Transverse colon (tissue), 4 donors: ENCODE results near the gene APC2. TPM values are rescaled to one million over a fixed set of nuclear protein-coding genes. Genes with fewer than 3 reads are reported as not detected.

Experiments
- DNase-seq: peaks from one replicate; pipeline ENCODE4 v3.0.0-alpha.2; 2019
- H3K27ac ChIP-seq, 4 donors: fragments of 200-600 bp; sonication (generic); 2 replicates each; pipeline ENCODE4 v1.5.1; 2016 to 2018; ENCODE audit warnings: inconsistent platforms in 4 of 4
- H3K27me3 ChIP-seq: fragments of 200-600 bp; sonication (generic); 2 replicates; pipeline ENCODE4 v1.5.1; 2017; ENCODE audit warnings: inconsistent platforms
- H3K36me3 ChIP-seq, 4 donors: fragments of 200-600 bp; sonication (generic); 2 replicates each; pipeline ENCODE4 v1.5.1; 2017 to 2019; ENCODE audit warnings: inconsistent platforms in 4 of 4
- H3K4me1 ChIP-seq, 4 donors: fragments of 200-600 bp; sonication (generic); 2 replicates each; pipeline ENCODE4 v1.5.1; 2017 to 2020; ENCODE audit warnings: inconsistent platforms in 4 of 4
- H3K4me3 ChIP-seq, 4 donors: fragments of 200-600 bp; sonication (generic); 1 replicate in 1 of 4; 2 replicates in 3 of 4; pipeline versions ENCODE4 v1.5.1 to v1.6.1; 2017 to 2019; ENCODE audit warnings: inconsistent platforms in 4 of 4
- H3K9me3 ChIP-seq, 2 donors: fragments of 200-600 bp; sonication (generic); 2 replicates each; pipeline ENCODE4 v1.5.1; 2017 to 2019; ENCODE audit warnings: inconsistent platforms in 2 of 2
- CTCF ChIP-seq, 5 experiments: fragments of 200-600 bp in 3 of 5; fragments of 450-650 bp in 2 of 5; sonication (generic) in 3 of 5; IDR thresholded peaks; 1 replicate in 2 of 5; 2 replicates in 3 of 5; pipeline ENCODE4 v1.5.1; 2016 to 2017; ENCODE audit warnings: antibody characterized with exemption in 5 of 5, inconsistent platforms in 3 of 5, mild to moderate bottlenecking in 2 of 5, moderate library complexity in 1 of 5
- EP300 ChIP-seq: sonication (generic); formaldehyde crosslinking; IDR thresholded peaks from one replicate; pipeline ENCODE4 v1.6.1; 2017; ENCODE audit warnings: antibody characterized with exemption, low read depth
- POLR2A ChIP-seq: fragments of 450-650 bp; IDR thresholded peaks from one replicate; pipeline ENCODE4 v1.6.1; 2016; ENCODE audit warnings: antibody characterized with exemption, mild to moderate bottlenecking, moderate library complexity
- POLR2AphosphoS5 ChIP-seq, 3 donors: sonication (generic); formaldehyde crosslinking; IDR thresholded peaks; one replicate each; pipeline ENCODE4 v1.6.1; 2016; ENCODE audit warnings: antibody characterized with exemption in 3 of 3
- WGBS, 2 donors: methylation state at CpG; one replicate each; pipeline ENCODE4 v1.1.5; 2018; ENCODE audit warnings: low coverage in 1 of 2; 5-methylcytosine and 5-hydroxymethylcytosine counted together
- in situ Hi-C, 4 donors: fragments of 200-750 bp; cut with MboI; loops; one replicate each; pipeline versions ENCODE4 v1.15.0 to v1.15.1; 2017; ENCODE audit warnings: low sequenced_read_pairs in 3 of 4, low pct_ligation_motif_present in 1 of 4, low pct_unique_long_range_greater_than_20kb in 1 of 4
- intact Hi-C: fragments of 100-400 bp; cut with DNase I; formaldehyde crosslinking; loops from one replicate; pipeline ENCODE4 v1.15.1; 2023; ENCODE audit warnings: low total_unique reads
- total RNA-seq, 4 donors: library from RNA; depleted of rRNA; stranded (reverse); fragments of >200 nt; gene quantifications; one replicate each; pipeline ENCODE4 v1.1.0, GENCODE V29; 2016

Gene APC2
- total RNA-seq, 4 donors from 2014 or later: under 0.01 to 6.0 (median 0.36) TPM

- Histone ChIP-seq H3K27me3 (peaks cover 22% of the 10 kb centered on the region), H3K4me1 (peaks cover 10 to 17% (median 15%) of the 10 kb centered on the region in 4 donors), H3K36me3 (no peaks in the 10 kb centered on the region), H3K27ac (peak within 1 kb of the TSS; percentile 74 to 89 (median 85)), H3K4me3 (peak within 1 kb of the TSS; percentile 29 to 59 (median 48)), H3K9me3 (no peaks in the 10 kb centered on the region)
- TF ChIP-seq CTCF (IDR thresholded peaks at IDR 0.05) (no peak), POLR2A (peak; percentile 15)
- 7% methylated on average over 29 of the region's 73 CpGs; no CpG with 5 or more reads in 1 of the 2 donors for WGBS, 2 donors
- in situ Hi-C loops (no loop called here), intact Hi-C loops (no loop called here)
- DNase-seq: no peak
Observed at GRCh38 chr19:1491114-1491848, 41.4 kb downstream of the APC2 start, which contains the start of gene REEP6. Gene REEP6, plus strand, starts transcription at chr19:1491181. Its CDS starts 89 bp downstream, at chr19:1491270.

- no peak for DNase-seq
- in situ Hi-C loops (no loop called here), intact Hi-C loops (no loop called here)
- TF ChIP-seq CTCF (IDR thresholded peaks at IDR 0.05): no peak
- TF ChIP-seq POLR2AphosphoS5 (IDR thresholded peaks at IDR 0.05): no peak
- Histone ChIP-seq H3K36me3 (no peaks in the 10 kb centered on the region), H3K4me3 (peak overlapping the region in 2 of 4 donors; percentile 40 to 52), H3K27ac (no peak overlapping the region), H3K4me1 (peaks cover 10 to 17% (median 15%) of the 10 kb centered on the region in 4 donors), H3K27me3 (peaks cover 27% of the 10 kb centered on the region), H3K9me3 (no peaks in the 10 kb centered on the region)
- WGBS, 2 donors: 37 to 54% methylated on average over 9 to 12 of the region's 12 CpGs
Observed at GRCh38 chr19:1491849-1492170, 41.9 kb downstream of the APC2 start.

GRCh38 chr19:1492474-1493006, 42.6 kb downstream of the APC2 start:
- 52 to 100% methylated on average over 1 to 10 of the region's 10 CpGs for WGBS, 2 donors
- Histone ChIP-seq H3K9me3 (no peaks in the 10 kb centered on the region), H3K36me3 (no peaks in the 10 kb centered on the region), H3K4me3 (no peak overlapping the region), H3K27me3 (peaks cover 34% of the 10 kb centered on the region), H3K4me1 (peaks cover 10 to 17% (median 15%) of the 10 kb centered on the region in 4 donors), H3K27ac (no peak overlapping the region)
- intact Hi-C loops: no loop called here
- TF ChIP-seq EP300: no peak
- no peak for TF ChIP-seq POLR2AphosphoS5 (IDR thresholded peaks at IDR 0.05)
- no peak for TF ChIP-seq CTCF (IDR thresholded peaks at IDR 0.05)
- TF ChIP-seq POLR2A: no peak
- DNase-seq: no peak
- in situ Hi-C loops: no loop called here

GRCh38 chr19:1494115-1494815, 44.3 kb downstream of the APC2 start:
- no peak overlapping the region for H3K4me3 ChIP-seq
- no peak for TF ChIP-seq POLR2AphosphoS5 (IDR thresholded peaks at IDR 0.05)
- no peak for TF ChIP-seq POLR2A
- no peak for TF ChIP-seq CTCF (IDR thresholded peaks at IDR 0.05)
- no peak for TF ChIP-seq EP300
- H3K36me3 ChIP-seq: no peaks in the 10 kb centered on the region
- no peak for DNase-seq
- H3K27ac ChIP-seq: no peak overlapping the region
- H3K9me3 ChIP-seq: no peaks in the 10 kb centered on the region
- intact Hi-C loops (no loop called here), in situ Hi-C loops (no loop called here)
- H3K4me1 ChIP-seq: peaks cover 10 to 17% (median 15%) of the 10 kb centered on the region in 4 donors
- 63% methylated on average over 15 of the region's 15 CpGs; no CpG with 5 or more reads in 1 of the 2 donors for WGBS, 2 donors
- H3K27me3 ChIP-seq: peaks cover 42% of the 10 kb centered on the region
